HG03097 (cell line): ENCODE results near the gene IDH3A.

Source experiments
- ATAC-seq: cut with Tn5 transposase; IDR thresholded peaks from one replicate; pipeline ENCODE4 v1.9.1; 2021; ENCODE audit not compliant: unreplicated experiment, low FRiP score

IDH3A gene

GRCh38 chr15:78162038-78162437 is 12.9 kb downstream of the IDH3A start:
- ATAC-seq = no peak

- ATAC-seq = no peak
Observed at GRCh38 chr15:78164010-78164409, 14.8 kb downstream of the IDH3A start.

GRCh38 chr15:78167227-78167888 is 18.2 kb downstream of the IDH3A start:
- ATAC-seq = no peak

- ATAC-seq = no peak
Observed at GRCh38 chr15:78168608-78169007, 19.4 kb downstream of the IDH3A start.

GRCh38 chr15:78170848-78171773 is 21.9 kb downstream of the IDH3A start:
- peak; percentile 48 for ATAC-seq

- no peak for ATAC-seq
Observed at GRCh38 chr15:78171864-78172472, 22.8 kb downstream of the IDH3A start.

- no peak for ATAC-seq
Observed at GRCh38 chr15:78174401-78174800, 25.2 kb downstream of the IDH3A start.

GRCh38 chr15:78175330-78175729 is 26.2 kb downstream of the IDH3A start:
- ATAC-seq = no peak

GRCh38 chr15:78177447-78177873 is 28.3 kb downstream of the IDH3A start:
- ATAC-seq = no peak

GRCh38 chr15:78178064-78178463 is 28.9 kb downstream of the IDH3A start:
- no peak for ATAC-seq

- no peak for ATAC-seq
Observed at GRCh38 chr15:78179286-78179840, 30.2 kb downstream of the IDH3A start.

- no peak for ATAC-seq
Observed at GRCh38 chr15:78179906-78180305, 30.7 kb downstream of the IDH3A start.

GRCh38 chr15:78182336-78182700 is 33.2 kb downstream of the IDH3A start:
- ATAC-seq = no peak

GRCh38 chr15:78182821-78183220 is 33.7 kb downstream of the IDH3A start:
- ATAC-seq = no peak

- ATAC-seq = no peak
Observed at GRCh38 chr15:78192826-78193594, 43.8 kb downstream of the IDH3A start.

GRCh38 chr15:78193731-78194567 is 44.8 kb downstream of the IDH3A start:
- no peak for ATAC-seq

- ATAC-seq = no peak
Observed at GRCh38 chr15:78194568-78194925, 45.4 kb downstream of the IDH3A start.

- no peak for ATAC-seq
Observed at GRCh38 chr15:78195735-78196201, 46.6 kb downstream of the IDH3A start.

GRCh38 chr15:78197632-78198031 is 48.5 kb downstream of the IDH3A start:
- no peak for ATAC-seq
